Endodermal cell (in vitro differentiated cells): Measurements from ENCODE around the gene NDOR1. TPM values are rescaled to one million over a fixed set of nuclear protein-coding genes. Genes with fewer than 3 reads are reported as not detected.
A peak's percentile ranks its signal among the peaks of the same experiment; 100 is the strongest.

Experiments
- DNase-seq: peaks from one replicate; pipeline ENCODE4 v3.0.0-alpha.2; 2017
- H3K27ac ChIP-seq: 2 replicates; pipeline ENCODE4 v1.5.1; 2013; ENCODE audit warnings: mild to moderate bottlenecking, low read depth, low read length, moderate library complexity
- H3K27me3 ChIP-seq: 2 replicates; pipeline ENCODE4 v1.6.1; 2013; ENCODE audit warnings: mild to moderate bottlenecking, low read length, moderate library complexity; ENCODE audit not compliant: insufficient read depth, control insufficient read depth, poor library complexity, severe bottlenecking
- H3K36me3 ChIP-seq: 2 replicates; pipeline ENCODE4 v1.7.0; 2013; ENCODE audit warnings: mild to moderate bottlenecking, low read length, moderate library complexity; ENCODE audit not compliant: control insufficient read depth, insufficient read depth
- H3K4me1 ChIP-seq: one replicate; pipeline ENCODE4 v1.7.0; 2013; ENCODE audit warnings: low read length; ENCODE audit not compliant: control insufficient read depth, insufficient read depth
- H3K4me3 ChIP-seq: 2 replicates; pipeline ENCODE4 v1.5.1; 2013; ENCODE audit warnings: mild to moderate bottlenecking, low read length, moderate library complexity
- H3K9ac ChIP-seq: 2 replicates; pipeline ENCODE4 v1.6.1; 2013; ENCODE audit warnings: mild to moderate bottlenecking, low read length, moderate library complexity; ENCODE audit not compliant: poor library complexity, severe bottlenecking; ENCODE audit errors: extremely low read depth
- H3K9me3 ChIP-seq: 2 replicates; pipeline ENCODE4 v1.6.1; 2013; ENCODE audit warnings: mild to moderate bottlenecking, low read length, moderate library complexity; ENCODE audit not compliant: control insufficient read depth
- H3K27ac Mint-ChIP-seq: 2 replicates; pipeline ENCODE4 v1.8.0; 2020; ENCODE audit warnings: mixed read lengths
- H3K27me3 Mint-ChIP-seq: 2 replicates; pipeline ENCODE4 v1.8.0; 2021; ENCODE audit warnings: mild to moderate bottlenecking, mixed read lengths; ENCODE audit not compliant: insufficient read depth
- H3K36me3 Mint-ChIP-seq: 2 replicates; pipeline ENCODE4 v1.8.0; 2020; ENCODE audit warnings: low read depth, mixed read lengths
- H3K4me1 Mint-ChIP-seq: 2 replicates; pipeline ENCODE4 v1.8.0; 2020; ENCODE audit warnings: mixed read lengths
- H3K4me3 Mint-ChIP-seq: 2 replicates; pipeline ENCODE4 v1.8.0; 2020; ENCODE audit warnings: mild to moderate bottlenecking, moderate library complexity, mixed read lengths
- H3K9me3 Mint-ChIP-seq: 2 replicates; pipeline ENCODE4 v1.8.0; 2020; ENCODE audit warnings: mild to moderate bottlenecking, mixed read lengths
- CTCF ChIP-seq: fragments of 200-600 bp; sonication (generic); conservative IDR thresholded peaks from 2 replicates; pipeline ENCODE4 v1.5.0; 2021; ENCODE audit warnings: antibody characterized with exemption, mild to moderate bottlenecking
- WGBS, 2 experiments: methylation state at CpG; one replicate each; pipeline versions ENCODE4 v1.1.5 to v1.1.7; 2013; ENCODE audit warnings: missing lambda C conversion rate in 2 of 2, mixed read lengths in 1 of 2; ENCODE audit not compliant: insufficient coverage in 1 of 2, insufficient read length in 1 of 2; 5-methylcytosine and 5-hydroxymethylcytosine counted together
- total RNA-seq, 2 donors: library from RNA; stranded (reverse); fragmentation: NEBNext Ultra II Directional in 1 of 2; extraction: Animal tissue kit (Norgen Biotek cat#: 25700) in 1 of 2; gene quantifications; 2 replicates in 1 of 2; 3 replicates in 1 of 2; pipeline ENCODE4 v1.2.1, GENCODE V29; 2021

Gene NDOR1
- total RNA-seq, 2 donors from 2014 or later, result 39.2 to 41.4 TPM

- whole genome bisulfite sequencing, 2 experiments, result 35% methylated on average over 8 to 34 of the region's 34 CpGs
- Mint-ChIP-seq H3K4me3 (no peak overlapping the region), H3K27ac (no peak overlapping the region), H3K9me3 (no peaks in the 10 kb centered on the region), H3K4me1 (no peaks in the 10 kb centered on the region), H3K36me3 (peaks cover 6% of the 10 kb centered on the region), H3K27me3 (peaks cover 33% of the 10 kb centered on the region)
- H3K9ac ChIP-seq, result no peak overlapping the region
- no peak overlapping the region for H3K4me3 ChIP-seq
- peak; percentile 70 for DNase-seq
- no peaks in the 10 kb centered on the region for H3K36me3 ChIP-seq
- peak; percentile 44 for TF ChIP-seq CTCF
- H3K4me1 ChIP-seq, result no peaks in the 10 kb centered on the region
- H3K9me3 ChIP-seq, result no peaks in the 10 kb centered on the region
- no peak overlapping the region for H3K27ac ChIP-seq
- H3K27me3 ChIP-seq, result peaks cover 60% of the 10 kb centered on the region
Measured at GRCh38 chr9:137174722-137175293, 30.7 kb upstream of the NDOR1 start.

- Mint-ChIP-seq H3K27me3 (peaks cover 27% of the 10 kb centered on the region), H3K9me3 (no peaks in the 10 kb centered on the region), H3K4me1 (no peaks in the 10 kb centered on the region), H3K36me3 (peaks cover 6% of the 10 kb centered on the region), H3K27ac (no peak overlapping the region), H3K4me3 (no peak overlapping the region)
- Histone ChIP-seq H3K27me3 (peaks cover 53% of the 10 kb centered on the region), H3K4me3 (no peak overlapping the region), H3K27ac (no peak overlapping the region), H3K36me3 (no peaks in the 10 kb centered on the region), H3K9me3 (no peaks in the 10 kb centered on the region), H3K9ac (no peak overlapping the region), H3K4me1 (no peaks in the 10 kb centered on the region)
- DNase-seq, result peak; percentile 70
- 51 to 75% methylated on average over 10 to 32 of the region's 33 CpGs for WGBS, 2 experiments
- peak; percentile 49 for TF ChIP-seq CTCF
Measured at GRCh38 chr9:137175345-137175961, 30.0 kb upstream of the NDOR1 start.

GRCh38 chr9:137176302-137177182 is 29.0 kb upstream of the NDOR1 start:
- H3K9me3 Mint-ChIP-seq, result no peaks in the 10 kb centered on the region
- Histone ChIP-seq H3K9me3 (no peaks in the 10 kb centered on the region), H3K27ac (no peak overlapping the region), H3K36me3 (no peaks in the 10 kb centered on the region), H3K4me1 (no peaks in the 10 kb centered on the region), H3K27me3 (peaks cover 42% of the 10 kb centered on the region), H3K9ac (no peak overlapping the region), H3K4me3 (no peak overlapping the region)
- peaks cover 17% of the 10 kb centered on the region for H3K27me3 Mint-ChIP-seq
- peak; percentile 81 for DNase-seq
- H3K4me3 Mint-ChIP-seq, result no peak overlapping the region
- H3K36me3 Mint-ChIP-seq, result peaks cover 6% of the 10 kb centered on the region
- H3K27ac Mint-ChIP-seq, result no peak overlapping the region
- no peaks in the 10 kb centered on the region for H3K4me1 Mint-ChIP-seq
- WGBS, 2 experiments, result 66 to 69% methylated on average over 16 to 17 of the region's 17 CpGs
- TF ChIP-seq CTCF, result peak; percentile 77
